GM12872 (cell line): ENCODE results near the gene PTCD3.

Experiments used
- TF ChIP-seq, protein P1 (sequence below): IDR thresholded peaks from 3 replicates; pipeline ENCODE4 v1.5.1; 2011; ENCODE audit warnings: low read depth, mild to moderate bottlenecking, low read length, moderate library complexity; ENCODE audit not compliant: insufficient read depth

PTCD3 gene

DNA sequence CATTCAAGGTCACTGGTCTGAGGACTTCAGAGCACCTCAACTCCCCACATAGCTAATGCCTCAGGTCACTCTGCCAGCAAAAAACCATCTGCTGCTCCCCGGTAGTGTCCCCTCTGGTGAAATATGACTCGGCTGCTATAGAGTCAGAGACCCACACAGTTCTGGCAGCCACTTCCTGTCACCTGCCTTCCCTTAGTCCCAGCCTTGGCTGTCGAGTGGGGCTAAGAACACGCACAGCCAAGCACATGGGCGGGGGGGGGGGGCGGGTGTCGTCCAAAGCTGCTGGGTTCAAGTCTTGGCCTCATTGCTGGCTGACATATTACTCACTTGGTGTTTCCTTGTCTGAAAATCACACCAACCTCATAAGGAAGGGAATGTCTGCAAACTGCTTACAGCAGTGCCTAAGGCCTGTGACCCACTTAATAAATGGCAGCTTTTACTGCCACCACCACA is 37.9 kb upstream of the PTCD3 start:
- TF ChIP-seq, protein P1, sequence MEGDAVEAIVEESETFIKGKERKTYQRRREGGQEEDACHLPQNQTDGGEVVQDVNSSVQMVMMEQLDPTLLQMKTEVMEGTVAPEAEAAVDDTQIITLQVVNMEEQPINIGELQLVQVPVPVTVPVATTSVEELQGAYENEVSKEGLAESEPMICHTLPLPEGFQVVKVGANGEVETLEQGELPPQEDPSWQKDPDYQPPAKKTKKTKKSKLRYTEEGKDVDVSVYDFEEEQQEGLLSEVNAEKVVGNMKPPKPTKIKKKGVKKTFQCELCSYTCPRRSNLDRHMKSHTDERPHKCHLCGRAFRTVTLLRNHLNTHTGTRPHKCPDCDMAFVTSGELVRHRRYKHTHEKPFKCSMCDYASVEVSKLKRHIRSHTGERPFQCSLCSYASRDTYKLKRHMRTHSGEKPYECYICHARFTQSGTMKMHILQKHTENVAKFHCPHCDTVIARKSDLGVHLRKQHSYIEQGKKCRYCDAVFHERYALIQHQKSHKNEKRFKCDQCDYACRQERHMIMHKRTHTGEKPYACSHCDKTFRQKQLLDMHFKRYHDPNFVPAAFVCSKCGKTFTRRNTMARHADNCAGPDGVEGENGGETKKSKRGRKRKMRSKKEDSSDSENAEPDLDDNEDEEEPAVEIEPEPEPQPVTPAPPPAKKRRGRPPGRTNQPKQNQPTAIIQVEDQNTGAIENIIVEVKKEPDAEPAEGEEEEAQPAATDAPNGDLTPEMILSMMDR = no peak

DNA sequence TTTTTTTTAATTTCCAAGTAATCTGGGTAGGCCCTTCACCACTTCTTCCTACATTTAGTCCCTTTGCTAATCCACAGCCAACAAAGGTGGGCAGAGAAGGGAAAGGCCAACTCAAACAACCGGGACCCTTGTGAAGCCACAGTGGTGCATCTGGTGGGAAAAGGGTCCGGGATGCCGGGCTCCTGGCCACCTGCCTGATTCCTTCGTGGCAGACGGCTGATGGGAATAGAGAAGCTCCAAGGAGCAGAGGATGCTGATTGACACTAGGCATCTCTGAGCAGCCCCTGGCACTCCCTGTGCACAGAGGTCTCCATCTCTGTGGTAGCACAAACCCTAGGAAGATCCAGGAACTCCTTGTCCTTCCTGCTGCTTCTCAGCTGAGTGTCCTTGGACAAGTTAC is 37.4 kb upstream of the PTCD3 start:
- TF ChIP-seq, protein P1 = no peak

DNA sequence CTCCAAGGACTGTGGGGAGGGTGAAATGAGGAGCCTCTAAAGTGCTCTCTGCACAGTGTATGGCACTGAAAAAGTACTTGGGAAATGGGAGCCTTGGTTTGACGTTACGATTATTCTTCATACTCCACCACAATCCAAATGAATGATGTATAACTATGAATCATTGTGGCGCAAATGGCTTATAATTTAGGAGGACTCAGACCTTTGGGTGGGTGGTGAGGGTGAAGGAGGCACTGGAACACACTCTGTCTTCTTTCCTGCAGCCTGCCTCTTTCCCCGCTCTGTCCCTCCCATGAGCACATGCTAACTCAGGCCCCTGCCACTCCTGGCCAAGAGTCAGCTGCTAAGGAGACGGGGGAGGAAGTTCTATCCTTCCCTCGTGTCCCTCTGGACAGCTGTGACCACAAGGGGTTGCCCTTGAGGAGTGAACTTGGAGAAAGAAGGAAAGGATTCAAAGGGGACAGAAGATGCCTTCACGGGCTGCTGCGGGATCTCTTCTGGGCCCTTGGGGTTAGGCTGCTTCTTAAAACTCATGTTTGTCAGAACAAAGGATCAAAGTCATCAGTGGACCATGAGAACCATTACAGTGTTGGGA is 36.8 kb upstream of the PTCD3 start:
- TF ChIP-seq, protein P1 = no peak

DNA sequence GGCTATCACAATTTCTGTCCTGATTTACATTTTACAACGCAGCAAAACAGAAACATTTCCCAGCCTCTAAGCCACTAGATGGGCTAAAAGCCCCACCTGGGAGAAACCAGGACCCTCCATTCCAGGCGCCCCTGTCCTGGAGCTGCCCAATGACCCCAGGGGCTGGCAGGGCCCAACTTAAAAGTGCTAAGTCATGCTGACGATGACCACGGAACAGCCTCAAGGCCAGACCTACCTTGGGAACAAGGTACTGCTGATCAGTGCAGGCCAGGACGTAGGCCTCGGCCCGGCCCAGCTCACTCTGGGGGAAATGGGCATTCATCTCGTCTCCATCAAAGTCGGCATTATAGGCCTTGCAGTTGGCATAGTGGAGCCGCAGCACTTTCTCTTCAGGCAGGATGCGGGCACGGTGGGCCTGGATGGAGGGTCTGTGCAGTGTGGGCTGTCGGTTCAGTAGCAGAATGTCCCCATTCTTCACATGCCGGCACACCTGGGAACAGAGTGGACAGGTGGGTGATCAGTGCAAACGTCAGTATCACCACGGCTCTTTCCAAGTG is 36.2 kb upstream of the PTCD3 start:
- TF ChIP-seq, protein P1 = no peak

DNA sequence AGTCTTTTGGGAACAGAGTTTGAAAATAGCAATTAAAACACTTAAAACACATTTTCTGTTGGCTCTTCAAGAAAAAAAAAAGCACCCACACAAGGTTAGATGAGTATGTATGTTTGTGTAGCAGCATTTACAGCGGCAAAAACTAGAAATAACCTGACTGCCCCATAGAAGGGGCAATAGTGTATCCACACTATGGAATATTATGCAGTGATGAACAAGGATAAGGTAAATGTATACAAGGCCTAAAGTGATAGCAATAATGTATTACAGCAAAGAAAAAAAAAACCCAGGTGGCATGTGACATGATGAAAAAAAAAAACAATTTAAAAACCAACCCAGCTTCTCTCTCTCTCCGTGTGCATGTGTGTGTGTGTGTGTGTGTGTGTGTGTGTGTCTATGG is 35.2 kb upstream of the PTCD3 start:
- TF ChIP-seq, protein P1 = no peak

DNA sequence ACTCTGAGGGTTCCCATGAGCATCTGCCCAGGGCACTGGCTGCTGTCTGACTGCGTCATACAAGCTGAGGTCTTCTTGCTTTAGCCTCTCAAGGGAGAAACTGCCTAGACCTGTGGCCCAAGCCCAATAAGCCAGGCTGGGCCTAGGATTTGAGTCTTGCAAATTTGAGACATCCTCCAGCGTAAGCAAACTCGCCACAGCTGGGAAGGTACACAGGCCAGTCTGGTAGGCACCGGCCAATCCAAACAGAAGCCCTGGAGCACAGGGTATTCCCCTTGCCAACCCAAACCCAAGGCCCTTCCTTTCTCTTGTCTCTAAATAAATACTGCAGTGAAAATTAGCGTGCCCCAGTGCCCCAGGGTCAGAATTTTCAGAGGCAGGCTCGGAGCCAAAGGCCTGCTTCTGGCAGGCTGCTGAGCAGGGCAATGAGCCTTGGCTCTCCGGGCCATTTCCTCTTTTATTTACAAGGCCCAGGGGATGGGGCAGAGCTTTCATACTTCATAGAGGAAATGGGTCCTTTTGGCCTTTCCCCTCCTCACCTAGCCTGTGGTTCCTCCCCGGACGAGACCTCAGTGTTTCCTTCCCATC is 33.7 kb upstream of the PTCD3 start:
- TF ChIP-seq, protein P1 = no peak

DNA sequence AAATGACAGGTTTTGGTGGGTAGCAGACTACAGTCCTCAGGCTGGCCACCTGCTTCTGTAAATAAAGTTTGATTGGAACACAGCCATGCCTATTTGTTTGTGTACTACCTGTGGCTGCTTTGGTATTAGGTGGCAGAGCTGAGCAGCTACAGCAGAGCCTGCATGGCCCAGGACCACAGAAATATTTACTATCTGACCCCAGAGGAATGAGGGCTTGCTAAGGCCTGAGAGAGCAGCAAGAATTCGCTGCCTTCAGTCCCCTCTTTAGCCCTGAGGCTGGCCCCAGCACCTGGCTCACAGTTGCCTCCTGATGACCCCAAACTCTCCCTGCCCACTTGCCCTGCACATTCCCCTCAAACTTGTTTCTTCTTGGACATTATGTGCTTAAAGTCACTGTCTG is 32.8 kb upstream of the PTCD3 start:
- TF ChIP-seq, protein P1 = no peak
